HG02610 (cell line): ENCODE measurements around the gene DMBX1.

Source experiments
- ATAC-seq: cut with Tn5 transposase; IDR thresholded peaks from one replicate; pipeline ENCODE4 v1.9.1; 2021; ENCODE audit warnings: mild to moderate bottlenecking, moderate library complexity; ENCODE audit not compliant: unreplicated experiment

Gene DMBX1

GRCh38 chr1:46480959-46481646 is 8.5 kb upstream of the DMBX1 start:
- no peak for ATAC-seq

- ATAC-seq: no peak
Observed at GRCh38 chr1:46481961-46482360, 7.7 kb upstream of the DMBX1 start.

GRCh38 chr1:46483589-46483988 is 6.0 kb upstream of the DMBX1 start:
- no peak for ATAC-seq

GRCh38 chr1:46484783-46485490 is 4.7 kb upstream of the DMBX1 start:
- ATAC-seq: no peak

GRCh38 chr1:46485564-46486431 is 3.8 kb upstream of the DMBX1 start:
- ATAC-seq: no peak

- no peak for ATAC-seq
Observed at GRCh38 chr1:46486432-46487015, 3.1 kb upstream of the DMBX1 start.

- no peak for ATAC-seq
Observed at GRCh38 chr1:46487818-46488218, 1.8 kb upstream of the DMBX1 start.

- ATAC-seq: no peak
Observed at GRCh38 chr1:46488343-46489168, 1.1 kb upstream of the DMBX1 start.

- ATAC-seq: no peak
Observed at GRCh38 chr1:46489169-46489637, 433 bp upstream of the DMBX1 start.

GRCh38 chr1:46490406-46490655 is 695 bp downstream of the DMBX1 start:
- ATAC-seq: no peak

GRCh38 chr1:46490656-46491442 is 1.2 kb downstream of the DMBX1 start:
- no peak for ATAC-seq

- ATAC-seq: no peak
Observed at GRCh38 chr1:46491443-46492268, 2.0 kb downstream of the DMBX1 start.

GRCh38 chr1:46492269-46492853 is 2.7 kb downstream of the DMBX1 start:
- no peak for ATAC-seq

- no peak for ATAC-seq
Observed at GRCh38 chr1:46492871-46493270, 3.2 kb downstream of the DMBX1 start.

- ATAC-seq: no peak
Observed at GRCh38 chr1:46493316-46494032, 3.8 kb downstream of the DMBX1 start.

GRCh38 chr1:46494910-46495309 is 5.3 kb downstream of the DMBX1 start:
- ATAC-seq: no peak

GRCh38 chr1:46495778-46496177 is 6.1 kb downstream of the DMBX1 start:
- ATAC-seq: no peak

- no peak for ATAC-seq
Observed at GRCh38 chr1:46496505-46496904, 6.9 kb downstream of the DMBX1 start.
